Small intestine (tissue), 7 donors: Measurements from ENCODE around the gene ISLR2. TPM values are rescaled to one million over a fixed set of nuclear protein-coding genes. Genes with fewer than 3 reads are reported as not detected.

ENCODE experiments used
- DNase-seq, 2 donors: peaks; one replicate each; pipeline versions ENCODE4 v3.0.0 to v3.0.0-alpha.2; 2013
- FAIRE-seq: peaks from 2 replicates; lab custom pipeline; 2012; peaks lifted over from hg19 to GRCh38; lab: Jason Lieb, UNC
- H3K27ac ChIP-seq, 3 donors: one replicate each; pipeline ENCODE4 v1.5.1; 2013; ENCODE audit warnings: low read length in 2 of 3, mild to moderate bottlenecking in 2 of 3, control low read depth in 1 of 3, inconsistent platforms in 1 of 3, low read depth in 1 of 3, moderate library complexity in 1 of 3
- H3K27me3 ChIP-seq, 3 donors: one replicate each; pipeline ENCODE4 v1.6.1; 2013; ENCODE audit warnings: low read length in 3 of 3, inconsistent platforms in 1 of 3; ENCODE audit not compliant: control insufficient read depth in 3 of 3, insufficient read depth in 3 of 3
- H3K36me3 ChIP-seq, 3 donors: one replicate each; pipeline ENCODE4 v1.6.1; 2013; ENCODE audit warnings: low read length in 3 of 3, inconsistent platforms in 1 of 3, low read depth in 1 of 3, mild to moderate bottlenecking in 1 of 3, moderate library complexity in 1 of 3; ENCODE audit not compliant: control insufficient read depth in 3 of 3, insufficient read depth in 2 of 3
- H3K4me1 ChIP-seq, 3 donors: one replicate each; pipeline ENCODE4 v1.6.1; 2013; ENCODE audit warnings: low read length in 2 of 3, inconsistent platforms in 1 of 3, low read depth in 1 of 3, mild to moderate bottlenecking in 1 of 3, moderate library complexity in 1 of 3; ENCODE audit not compliant: control insufficient read depth in 3 of 3, insufficient read depth in 2 of 3
- H3K4me3 ChIP-seq, 3 donors: one replicate each; pipeline ENCODE4 v1.5.1; 2013; ENCODE audit warnings: low read length in 3 of 3, control low read depth in 1 of 3, inconsistent platforms in 1 of 3, low read depth in 1 of 3, mild to moderate bottlenecking in 1 of 3, moderate library complexity in 1 of 3
- H3K9me3 ChIP-seq, 2 donors: one replicate each; pipeline ENCODE4 v1.6.1; 2013; ENCODE audit warnings: low read depth in 1 of 2, low read length in 1 of 2; ENCODE audit not compliant: control insufficient read depth in 2 of 2, insufficient read depth in 1 of 2
- WGBS, 3 donors: extraction: QIAGEN DNeasy Blood & Tissue Kit; methylation state at CpG; one replicate each; pipeline ENCODE4 v1.1.7; 2013; 5-methylcytosine and 5-hydroxymethylcytosine counted together
- polyA plus RNA-seq, 4 donors: library from polyadenylated mRNA; stranded (reverse) in 3 of 4; unstranded in 1 of 4; fragments of 200-250 nt in 3 of 4; fragments of 120-200 nt in 1 of 4; gene quantifications; one replicate each; pipeline versions ENCODE4 v1.2.1 to v1.2.3, GENCODE V29; 2013
- donor health status: healthy with polysubstance abuse.
- donor health status: control.
- donor health status: control.
- donor health status: Bipolar disorder and iron deficiency.
- donor health status: healthy.

Gene ISLR2
- polyA plus RNA-seq, 4 donors: 0.54 to 5.7 (median 1.1) TPM; not detected in 1

GRCh38 chr15:74124759-74125158 lies 5.6 kb upstream of the ISLR2 start:
- H3K36me3 ChIP-seq: no peaks in the 10 kb centered on the region
- peaks cover 0 to 11% (median 0%) of the 10 kb centered on the region in 3 donors for H3K4me1 ChIP-seq
- H3K4me3 ChIP-seq: no peak overlapping the region
- no peak for DNase-seq
- no peaks in the 10 kb centered on the region for H3K9me3 ChIP-seq
- FAIRE-seq: no peak
- H3K27me3 ChIP-seq: peaks cover 5 to 76% (median 19%) of the 10 kb centered on the region in 3 donors
- 64 to 71% (median 68%) methylated on average over 7 of the region's 7 CpGs for WGBS, 3 donors
- H3K27ac ChIP-seq: no peak overlapping the region

DNA sequence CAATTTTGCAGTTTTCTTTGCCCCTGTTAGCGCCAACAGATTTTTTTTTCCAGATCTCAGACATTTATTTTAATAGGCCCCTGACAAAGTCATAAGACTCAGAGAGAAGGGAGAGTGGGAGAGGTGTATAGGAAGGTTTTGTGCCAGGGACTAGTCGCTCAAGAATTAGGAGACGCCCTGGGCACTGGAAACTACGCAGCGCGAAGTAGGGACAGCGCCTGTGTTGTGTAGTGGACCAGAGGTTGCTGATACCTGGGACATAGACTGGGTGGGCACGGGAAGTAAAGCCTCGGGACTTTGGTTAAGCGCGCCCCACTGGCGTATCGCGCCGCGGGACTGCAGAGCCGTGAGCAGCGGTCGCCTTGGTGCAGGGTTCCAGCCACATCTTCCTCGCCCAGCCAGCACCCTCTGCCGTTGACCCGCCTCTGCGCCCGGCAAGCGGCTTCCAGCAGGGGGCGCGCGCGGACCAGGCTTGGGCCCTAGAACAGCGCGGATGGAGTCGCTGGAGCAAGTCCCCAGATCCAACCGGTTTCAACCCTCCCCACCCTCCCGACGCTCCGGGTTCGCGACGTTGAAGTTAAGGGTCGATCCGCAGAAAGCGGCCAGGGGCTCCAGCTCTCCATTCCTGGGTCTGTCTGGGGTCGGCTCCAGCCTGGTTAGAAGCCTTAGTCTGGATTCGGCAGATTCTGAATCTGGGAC lies 3.0 kb upstream of the ISLR2 start:
- Histone ChIP-seq H3K9me3 (peaks cover 0 to 4% of the 10 kb centered on the region in 2 donors), H3K4me1 (peaks cover 0 to 15% (median 0%) of the 10 kb centered on the region in 3 donors), H3K27me3 (peaks cover 17 to 87% (median 28%) of the 10 kb centered on the region in 3 donors), H3K27ac (no peak overlapping the region), H3K4me3 (peak overlapping the region in 1 of 3 donors; percentile 19), H3K36me3 (no peaks in the 10 kb centered on the region)
- WGBS, 3 donors: 8 to 11% (median 9%) methylated on average over 43 to 44 of the region's 44 CpGs
- peak; percentile 74 to 90 for DNase-seq
- FAIRE-seq: no peak

DNA sequence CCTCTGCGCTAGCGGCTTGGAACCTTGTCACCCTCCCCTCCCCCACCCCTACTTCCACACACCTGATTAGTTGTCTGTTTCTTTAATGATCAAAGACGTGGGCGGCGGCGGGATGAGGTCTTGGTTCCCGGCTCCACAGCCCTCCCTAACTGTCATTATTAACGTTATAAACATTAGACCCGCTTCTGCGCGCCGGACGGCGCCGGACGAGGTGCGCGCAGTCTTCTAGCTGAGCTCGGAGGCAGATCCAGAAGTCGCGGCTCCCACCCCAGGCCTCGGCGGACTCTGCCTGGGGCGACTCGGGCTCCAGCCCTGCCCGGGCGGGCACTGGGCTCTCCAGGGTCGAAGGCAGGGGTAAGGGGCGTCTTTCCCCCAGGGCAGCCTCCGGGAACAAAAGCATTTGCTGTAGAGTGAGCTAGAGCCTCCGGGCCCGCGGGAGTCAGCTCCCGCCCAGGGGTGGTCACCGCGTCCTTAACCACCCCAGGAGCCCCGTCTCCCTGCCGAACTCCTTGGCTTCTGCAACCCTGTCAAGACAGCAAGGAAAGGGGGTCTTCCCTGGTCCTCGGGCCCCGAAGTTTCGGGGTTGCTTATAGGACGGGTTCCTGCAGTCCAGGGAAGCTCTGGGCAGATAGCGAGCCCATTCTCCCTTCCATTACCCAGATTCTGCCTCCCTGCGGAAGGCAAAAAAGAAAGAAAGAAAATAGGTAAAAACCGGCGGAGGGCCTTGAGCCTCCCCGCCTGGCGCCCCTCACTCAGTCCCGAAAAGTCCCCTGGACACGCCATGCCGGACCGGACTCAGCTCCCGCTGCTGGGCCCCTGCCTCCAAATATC lies 2.2 kb upstream of the ISLR2 start:
- DNase-seq (no peak), FAIRE-seq (no peak)
- Histone ChIP-seq H3K27me3 (peaks cover 17 to 87% (median 34%) of the 10 kb centered on the region in 3 donors), H3K36me3 (no peaks in the 10 kb centered on the region), H3K27ac (no peak overlapping the region), H3K4me3 (peak overlapping the region in 1 of 3 donors; percentile 19), H3K4me1 (peaks cover 0 to 15% (median 0%) of the 10 kb centered on the region in 3 donors), H3K9me3 (peaks cover 0 to 11% of the 10 kb centered on the region in 2 donors)
- 5 to 10% (median 7%) methylated on average over 48 to 53 of the region's 53 CpGs for WGBS, 3 donors

DNA sequence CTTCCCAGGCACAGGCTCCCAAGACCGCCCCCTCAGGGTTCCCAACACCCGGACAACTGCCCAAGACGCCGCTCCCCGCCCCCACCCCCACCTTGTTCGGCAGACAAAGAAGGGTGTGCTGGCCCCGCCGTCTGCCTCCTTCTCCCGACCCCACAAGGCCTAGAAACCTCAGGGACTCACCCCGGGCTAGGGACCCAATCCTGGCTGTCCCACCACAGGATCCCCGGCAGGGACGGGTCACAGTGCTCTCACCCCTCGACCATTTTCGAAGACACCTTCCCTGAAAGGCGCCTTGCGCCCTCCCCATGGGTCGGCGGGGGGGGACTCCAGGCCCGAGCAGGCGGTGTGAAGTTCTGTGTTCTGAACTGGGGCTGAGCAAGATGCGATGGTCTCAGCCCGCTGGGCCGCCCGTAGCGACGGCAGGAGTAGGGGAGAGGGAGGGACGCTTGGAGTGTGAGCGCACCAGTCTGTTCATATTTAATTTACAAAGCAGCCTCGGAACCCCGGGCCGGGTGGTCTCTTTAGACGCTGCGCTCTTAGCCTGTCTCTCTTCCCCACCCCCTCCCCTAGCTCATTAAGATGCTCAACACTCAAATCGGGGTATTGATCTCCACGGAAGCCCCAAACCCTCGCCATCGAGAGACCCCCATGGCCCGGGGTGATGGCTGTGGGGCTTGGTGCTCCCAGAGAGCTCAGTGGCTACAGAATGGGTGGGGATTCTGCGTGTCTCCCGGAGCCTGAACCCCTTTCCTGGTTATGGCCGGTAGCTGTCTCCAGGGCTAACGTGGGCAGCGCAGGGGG lies 1.4 kb upstream of the ISLR2 start:
- Histone ChIP-seq H3K4me3 (no peak overlapping the region), H3K27me3 (peaks cover 19 to 93% (median 39%) of the 10 kb centered on the region in 3 donors), H3K9me3 (peaks cover 0 to 15% of the 10 kb centered on the region in 2 donors), H3K4me1 (peaks cover 0 to 15% (median 0%) of the 10 kb centered on the region in 3 donors), H3K36me3 (no peaks in the 10 kb centered on the region), H3K27ac (no peak overlapping the region)
- DNase-seq (no peak), FAIRE-seq (no peak)
- 9 to 14% (median 12%) methylated on average over 38 to 43 of the region's 43 CpGs for WGBS, 3 donors

- Histone ChIP-seq H3K4me1 (peaks cover 0 to 17% (median 0%) of the 10 kb centered on the region in 3 donors), H3K27ac (no peak overlapping the region), H3K4me3 (no peak overlapping the region), H3K27me3 (peaks cover 20 to 98% (median 44%) of the 10 kb centered on the region in 3 donors), H3K36me3 (no peaks in the 10 kb centered on the region), H3K9me3 (peaks cover 0 to 15% of the 10 kb centered on the region in 2 donors)
- DNase-seq (peak in 1 of 2 donors; percentile 24), FAIRE-seq (no peak)
- WGBS, 3 donors: 4 to 9% (median 7%) methylated on average over 40 of the region's 40 CpGs
Observed at GRCh38 chr15:74129586-74130154, 716 bp upstream of the ISLR2 start.

DNA sequence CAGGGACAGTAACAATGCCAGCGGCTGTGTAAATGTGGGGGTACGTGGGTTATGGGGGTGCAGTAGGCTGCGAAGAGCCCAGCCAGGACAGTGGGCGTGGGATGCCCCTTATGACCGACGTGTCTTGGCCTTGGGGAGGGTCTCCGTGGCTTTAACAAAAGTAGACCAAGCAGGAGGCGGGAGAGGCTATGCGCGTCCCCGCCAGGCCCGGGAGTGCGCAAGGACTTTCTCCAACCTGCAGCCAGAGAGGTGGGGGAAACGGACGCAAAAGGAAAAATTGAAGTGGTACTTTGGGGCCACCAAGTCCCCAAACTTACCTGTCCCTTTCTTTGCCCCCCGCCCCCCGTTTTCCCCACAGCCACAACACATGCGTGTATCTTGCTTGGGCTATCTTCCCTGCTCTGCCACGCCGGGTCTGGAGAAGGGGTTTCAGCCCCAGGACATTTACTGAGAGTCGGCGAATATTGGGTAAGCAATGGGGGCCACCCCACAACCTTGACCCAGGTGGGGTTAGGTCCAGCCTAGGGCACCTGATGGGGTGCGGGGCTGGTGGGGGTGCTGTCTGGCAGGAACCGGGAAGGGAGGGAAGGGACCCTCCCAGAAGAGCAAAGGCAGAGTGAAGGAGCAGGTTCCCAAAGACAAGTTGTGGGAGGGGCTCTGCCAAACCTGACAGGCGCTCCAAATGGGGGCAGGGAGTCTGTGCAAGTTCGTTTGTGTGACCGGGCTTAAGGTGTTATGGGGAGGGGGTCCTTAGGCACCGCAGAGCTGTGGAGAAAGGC lies 652 bp downstream of the ISLR2 start:
- FAIRE-seq (no peak), DNase-seq (no peak)
- Histone ChIP-seq H3K4me3 (no peak overlapping the region), H3K27me3 (peaks cover 28 to 98% (median 50%) of the 10 kb centered on the region in 3 donors), H3K4me1 (peaks cover 0 to 24% (median 0%) of the 10 kb centered on the region in 3 donors), H3K9me3 (peaks cover 0 to 20% of the 10 kb centered on the region in 2 donors), H3K27ac (no peak overlapping the region), H3K36me3 (no peaks in the 10 kb centered on the region)
- 13 to 15% (median 15%) methylated on average over 28 of the region's 28 CpGs for WGBS, 3 donors

DNA sequence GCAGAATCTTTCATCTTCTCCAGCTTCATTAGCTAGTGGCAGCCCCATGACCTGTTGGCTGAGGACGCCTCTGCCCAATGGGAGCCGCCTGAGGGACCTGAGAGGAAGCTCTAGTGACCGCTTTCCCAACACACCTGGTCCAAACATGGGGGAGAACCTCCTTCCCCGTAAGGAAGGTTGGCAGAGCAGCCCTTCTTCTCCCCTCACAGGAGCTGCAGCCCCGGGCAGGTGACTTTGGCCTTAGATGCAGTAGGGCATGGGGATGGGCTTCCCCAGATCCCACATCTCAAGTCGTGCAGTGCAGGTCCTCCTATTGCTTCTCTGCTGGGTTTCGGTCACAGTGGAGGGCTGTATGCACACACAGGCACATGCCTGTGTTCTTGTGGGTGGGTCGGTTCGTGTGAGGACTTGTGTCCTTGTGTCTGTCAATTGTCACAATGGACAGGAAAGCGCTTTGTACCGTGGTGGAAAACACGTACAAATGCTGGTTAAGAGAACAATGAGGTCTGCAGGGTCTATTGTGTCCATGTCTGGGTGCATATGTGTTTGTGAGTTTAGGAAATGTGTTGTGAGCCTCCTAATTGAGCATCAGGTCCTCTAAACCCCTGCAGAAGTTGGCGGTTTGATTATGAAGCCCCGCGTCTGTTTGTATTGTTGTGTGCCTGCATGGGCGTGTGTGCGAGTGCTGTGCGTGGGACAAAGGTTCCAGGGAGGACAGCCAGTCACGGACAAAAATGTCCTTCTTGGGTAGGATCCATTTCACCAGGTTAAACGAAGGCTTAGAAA lies 1.4 kb downstream of the ISLR2 start:
- DNase-seq (no peak), FAIRE-seq (no peak)
- Histone ChIP-seq H3K4me3 (no peak overlapping the region), H3K27ac (no peak overlapping the region), H3K36me3 (no peaks in the 10 kb centered on the region), H3K9me3 (peaks cover 0 to 20% of the 10 kb centered on the region in 2 donors), H3K27me3 (peaks cover 33 to 99% (median 54%) of the 10 kb centered on the region in 3 donors), H3K4me1 (peaks cover 0 to 29% (median 0%) of the 10 kb centered on the region in 3 donors)
- 27 to 34% (median 33%) methylated on average over 20 of the region's 20 CpGs for WGBS, 3 donors
